Occipital lobe (tissue), 2 donors: Measurements from ENCODE around the gene CCDC106. TPM values are rescaled to one million over a fixed set of nuclear protein-coding genes. Genes with fewer than 3 reads are reported as not detected.
A peak's percentile ranks its signal among the peaks of the same experiment; 100 is the strongest.

ENCODE experiments used
- DNase-seq: peaks from one replicate; lab custom pipeline; 2025; lab: John Stamatoyannopoulos, UW
- total RNA-seq: library from RNA; depleted of rRNA; stranded (reverse); fragments of >200 nt; gene quantifications from one replicate; pipeline ENCODE4 v1.2.3, GENCODE V29; 2014

The CCDC106 gene
- total RNA-seq, 1 donor from 2014 or later, result 7.8 TPM

GRCh38 chr19:55613930-55614710, 33.9 kb upstream of the CCDC106 start:
- DNase-seq, result no peak

GRCh38 chr19:55614711-55615542, 33.1 kb upstream of the CCDC106 start:
- no peak for DNase-seq

GRCh38 chr19:55615543-55616394, 32.2 kb upstream of the CCDC106 start:
- no peak for DNase-seq

DNA sequence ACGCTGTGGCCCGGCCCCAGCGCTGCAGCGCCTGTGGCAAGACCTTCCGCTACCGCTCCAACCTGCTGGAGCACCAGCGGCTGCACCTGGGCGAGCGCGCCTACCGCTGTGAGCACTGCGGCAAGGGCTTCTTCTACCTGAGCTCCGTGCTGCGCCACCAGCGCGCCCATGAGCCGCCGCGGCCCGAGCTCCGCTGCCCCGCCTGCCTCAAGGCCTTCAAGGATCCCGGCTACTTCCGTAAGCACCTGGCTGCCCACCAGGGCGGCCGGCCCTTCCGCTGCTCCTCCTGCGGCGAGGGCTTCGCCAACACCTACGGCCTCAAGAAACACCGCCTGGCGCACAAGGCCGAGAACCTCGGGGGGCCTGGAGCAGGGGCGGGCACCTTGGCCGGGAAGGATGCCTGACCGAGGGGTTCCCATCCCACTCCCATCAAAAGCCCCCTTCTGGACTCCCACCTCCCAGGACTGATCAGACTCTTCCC, 31.6 kb upstream of the CCDC106 start:
- no peak for DNase-seq

DNA sequence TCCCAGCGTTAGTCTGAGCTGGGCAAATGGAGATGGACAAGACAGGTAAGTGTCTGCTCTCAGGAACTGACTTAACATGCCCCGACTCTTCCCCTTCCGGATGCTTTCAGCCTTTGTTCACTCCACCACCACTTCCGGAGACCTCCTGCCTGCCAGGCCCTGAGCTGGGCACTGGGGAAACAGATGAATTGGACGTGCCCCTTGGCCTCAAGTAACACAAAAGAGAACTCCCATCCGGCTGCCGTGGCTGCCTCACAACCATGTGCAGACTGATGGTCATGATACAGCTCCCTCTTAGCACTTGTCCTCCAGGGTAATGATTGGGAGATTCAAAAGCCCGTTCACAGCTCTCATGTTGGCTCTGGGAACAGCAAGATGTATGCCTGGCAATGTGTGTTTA, 30.6 kb upstream of the CCDC106 start:
- DNase-seq, result no peak

DNA sequence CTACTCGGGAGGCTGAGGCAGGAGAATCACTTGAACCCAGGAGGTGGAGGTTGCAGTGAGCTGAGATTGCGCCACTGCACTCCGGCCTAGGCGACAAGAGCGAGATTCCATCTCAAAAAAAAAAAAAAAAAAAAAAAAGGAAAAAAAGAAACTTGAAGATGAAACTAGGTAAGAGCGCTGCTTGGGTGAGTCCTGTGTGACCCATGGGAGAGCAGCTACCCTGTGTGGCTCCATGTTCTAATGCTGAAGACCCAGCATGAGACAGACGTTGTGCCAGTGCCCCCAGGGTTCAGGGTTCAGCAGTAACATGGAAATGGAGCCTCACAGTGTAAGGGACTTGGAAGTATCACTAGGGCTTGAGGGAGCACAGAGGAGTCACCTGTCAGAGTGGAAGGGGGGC, 29.6 kb upstream of the CCDC106 start:
- no peak for DNase-seq

DNA sequence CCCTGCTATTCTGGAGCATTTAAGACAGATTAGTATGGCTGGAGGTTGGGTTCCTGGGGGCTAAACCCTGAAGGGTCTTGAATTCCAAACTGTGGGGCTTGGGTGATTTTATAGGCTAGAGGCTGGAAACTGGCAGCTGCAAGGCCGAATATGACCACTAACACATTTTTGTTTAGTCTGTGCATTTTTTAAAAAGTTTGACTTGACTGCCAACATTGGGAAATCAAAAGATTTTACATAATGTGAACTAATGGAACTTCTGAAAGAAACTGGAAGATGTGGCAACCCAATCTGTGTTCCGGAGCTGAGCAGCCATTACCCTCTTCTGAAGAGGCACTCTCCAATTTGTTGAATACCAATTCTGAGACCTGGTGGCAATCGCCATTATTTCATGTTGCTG, 28.7 kb upstream of the CCDC106 start:
- DNase-seq, result no peak

- no peak for DNase-seq
Measured at GRCh38 chr19:55620410-55621204, 27.4 kb upstream of the CCDC106 start.

DNA sequence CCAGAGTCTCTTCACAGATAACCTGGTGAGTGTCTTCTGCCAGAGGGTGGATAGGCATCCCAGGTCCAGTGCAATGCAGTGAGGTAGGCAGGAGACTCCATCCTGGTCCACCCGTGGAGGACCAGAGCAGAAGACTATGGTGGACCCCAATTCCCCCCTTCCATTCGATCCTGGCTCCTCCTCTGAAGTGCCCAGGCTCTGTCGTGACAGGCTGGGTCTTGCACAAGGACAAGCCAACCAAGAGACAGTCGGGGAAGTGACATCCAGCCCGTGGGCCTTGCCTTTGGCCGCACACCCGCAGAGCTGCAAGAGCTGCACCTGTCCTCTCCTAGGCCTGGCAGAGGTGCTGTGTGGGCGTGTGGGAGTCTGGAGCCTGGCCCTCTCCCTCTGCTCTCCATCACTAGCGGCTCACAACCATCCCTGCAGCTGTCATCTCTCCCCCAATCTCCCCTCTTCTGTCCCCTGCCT, 26.8 kb upstream of the CCDC106 start:
- DNase-seq, result no peak

DNA sequence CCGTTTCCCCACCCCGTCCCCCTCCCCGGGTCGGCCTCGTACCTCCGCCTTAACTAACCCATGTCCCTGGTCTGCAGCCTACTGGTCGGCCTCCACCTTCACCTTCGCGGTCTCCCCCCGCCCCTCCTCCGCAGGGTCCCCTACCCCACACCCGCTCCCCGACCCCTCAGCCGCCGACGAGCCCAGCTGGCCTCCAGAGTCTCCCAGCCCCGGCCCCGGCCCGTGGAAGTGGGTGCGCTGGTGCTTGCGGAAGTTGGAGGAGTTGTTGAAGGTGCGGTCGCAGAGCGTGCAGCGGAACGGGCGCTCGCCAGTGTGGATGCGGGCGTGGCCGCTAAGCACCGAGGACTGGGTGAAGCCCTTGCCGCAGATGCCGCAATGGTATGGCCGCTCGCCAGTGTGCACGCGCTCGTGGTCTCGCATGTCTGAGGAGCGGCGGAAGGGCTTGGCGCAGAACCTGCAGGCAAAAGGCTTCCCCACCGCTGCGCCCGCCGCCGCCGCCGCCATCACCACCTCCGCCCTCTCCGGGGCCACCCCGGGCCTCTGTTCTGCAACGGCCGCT, 26.3 kb upstream of the CCDC106 start:
- no peak for DNase-seq

GRCh38 chr19:55622242-55622969, 25.6 kb upstream of the CCDC106 start:
- DNase-seq, result no peak

- DNase-seq, result no peak
Measured at GRCh38 chr19:55623130-55623529, 24.9 kb upstream of the CCDC106 start.

DNA sequence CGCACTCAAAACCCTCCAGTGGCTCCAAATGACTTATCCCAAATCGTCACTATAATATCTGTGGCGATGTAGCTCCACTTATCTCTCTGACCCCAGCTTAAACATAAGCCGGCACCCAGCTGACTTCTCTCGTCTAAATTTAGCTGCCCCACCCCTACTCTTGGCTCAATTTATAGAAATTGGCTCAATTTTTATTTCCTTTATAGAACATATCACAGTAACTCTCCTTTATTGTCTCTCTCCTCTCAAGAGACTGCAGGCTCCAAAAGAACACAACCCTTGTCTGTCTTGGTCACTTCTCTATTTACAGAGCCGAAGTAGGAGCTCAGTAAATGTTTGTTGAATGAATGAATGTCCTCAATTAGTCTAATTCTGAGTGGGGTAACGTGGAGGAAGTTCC, 24.5 kb upstream of the CCDC106 start:
- DNase-seq, result no peak

GRCh38 chr19:55624109-55625003, 23.7 kb upstream of the CCDC106 start, which contains the start of gene ZNF784:
TSS of gene ZNF784 (minus strand) at chr19:55624566. CDS start at chr19:55624561, 5 bp downstream.
- peak; percentile 91 for DNase-seq

GRCh38 chr19:55625004-55625326, 23.0 kb upstream of the CCDC106 start:
- no peak for DNase-seq

- DNase-seq, result no peak
Measured at GRCh38 chr19:55626350-55626749, 21.7 kb upstream of the CCDC106 start.

DNA sequence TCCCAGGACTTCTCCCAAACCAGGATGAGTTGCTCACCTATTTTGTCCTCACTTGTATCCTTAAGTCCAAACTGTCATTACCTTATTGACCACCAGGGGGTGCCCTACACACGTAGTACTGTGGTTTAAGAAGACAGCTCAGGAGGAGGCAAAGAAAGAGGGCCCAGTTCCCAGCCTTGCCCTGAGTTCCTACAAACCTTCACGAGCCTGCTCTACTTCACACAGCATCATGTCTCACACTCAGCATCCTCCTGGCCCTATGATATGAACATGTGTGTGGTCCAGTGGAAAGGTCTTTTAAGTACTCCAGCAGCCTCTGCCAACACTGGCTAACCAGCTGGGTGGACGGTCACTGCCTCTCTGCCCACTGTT, 15.6 kb upstream of the CCDC106 start:
- peak; percentile 50 for DNase-seq

DNA sequence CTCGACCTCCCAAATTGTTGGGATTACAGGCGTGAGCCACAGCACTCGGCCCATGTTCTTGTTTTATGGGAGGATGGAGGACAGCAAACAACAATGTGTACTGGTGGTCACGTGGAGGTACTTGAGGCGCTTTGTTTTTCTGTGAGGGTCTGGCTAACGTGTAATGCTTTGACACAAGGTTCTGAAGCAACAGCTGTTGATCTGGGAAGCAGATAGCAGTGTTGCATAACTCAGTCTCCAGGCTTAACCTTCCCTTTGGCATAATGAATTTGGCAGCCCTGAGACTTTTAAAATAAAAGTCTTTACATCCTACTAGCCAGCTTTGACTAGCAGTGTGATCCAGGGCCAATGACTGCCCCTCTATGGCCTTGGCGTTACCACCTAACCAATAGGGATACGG, 14.2 kb upstream of the CCDC106 start:
- DNase-seq, result no peak

DNA sequence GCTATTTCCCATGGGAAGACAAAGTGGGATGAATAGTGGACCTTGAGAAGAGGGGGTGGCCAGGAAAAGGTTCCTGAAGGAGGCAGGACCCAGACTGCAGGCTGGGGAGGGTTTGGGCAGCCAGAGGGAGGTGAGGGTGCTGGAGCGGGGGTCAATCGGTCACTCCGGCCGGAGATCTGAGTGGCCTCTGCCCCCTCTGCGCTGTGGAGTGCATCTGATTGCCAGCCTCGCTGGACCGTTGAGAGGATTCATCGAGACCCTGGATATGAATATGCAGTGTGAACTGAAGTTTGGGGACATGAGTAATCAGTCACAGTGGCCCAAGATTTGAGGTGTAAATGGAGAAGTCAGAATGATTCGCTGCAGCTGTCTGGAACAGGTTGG, 12.7 kb upstream of the CCDC106 start:
- DNase-seq, result no peak
